Cerebellar cortex (tissue), 1 donor: ENCODE measurements around the gene HDHD2.

ENCODE experiments used
- DNase-seq: peaks from one replicate; pipeline ENCODE4 v3.0.0-alpha.2; 2015; ENCODE audit warnings: low spot score

Gene HDHD2

DNA sequence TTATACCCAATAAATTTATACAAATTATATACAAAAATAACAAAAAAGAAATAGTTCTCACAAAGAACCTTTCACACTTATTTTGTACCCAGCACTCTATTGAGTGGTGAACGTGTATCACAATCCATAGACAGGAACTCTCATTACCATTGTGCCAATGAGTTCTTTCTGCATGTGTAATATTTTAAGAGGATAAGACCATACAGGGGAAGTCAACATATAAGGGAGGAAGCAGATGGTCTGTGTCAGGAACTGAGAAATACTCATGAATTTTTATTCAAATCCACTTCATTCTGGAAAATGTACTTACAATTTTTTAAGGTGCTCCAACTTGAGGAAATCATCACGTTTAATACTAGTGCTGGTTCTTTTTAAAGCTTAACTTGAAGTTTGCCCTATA lies 87.8 kb downstream of the HDHD2 start:
- DNase-seq = no peak
